Stimulated activated CD4-positive, alpha-beta T cell treated with anti-CD3 and anti-CD28 coated beads, Interleukin-2, amount 100 ng/mL, for 48 hours (primary cell): Measurements from ENCODE around the gene TSC1.

Experiments
- DNase-seq, 2 donors: peaks; one replicate each; pipeline ENCODE4 v3.0.0-alpha.2; 2020

Gene TSC1

GRCh38 chr9:132931178-132931735 is 13.2 kb downstream of the TSC1 start:
- no peak for DNase-seq

- DNase-seq = no peak
Observed at GRCh38 chr9:132927704-132928103, 16.7 kb downstream of the TSC1 start.

- DNase-seq = no peak
Observed at GRCh38 chr9:132923346-132923902, 21.0 kb downstream of the TSC1 start.

GRCh38 chr9:132919614-132920268 is 24.7 kb downstream of the TSC1 start:
- DNase-seq = no peak

- DNase-seq = no peak
Observed at GRCh38 chr9:132914924-132915323, 29.5 kb downstream of the TSC1 start.

- no peak for DNase-seq
Observed at GRCh38 chr9:132912131-132912530, 32.3 kb downstream of the TSC1 start.

GRCh38 chr9:132910376-132910775 is 34.0 kb downstream of the TSC1 start:
- no peak for DNase-seq

- DNase-seq = no peak
Observed at GRCh38 chr9:132909311-132909710, 35.1 kb downstream of the TSC1 start.

- no peak for DNase-seq
Observed at GRCh38 chr9:132908635-132909034, 35.8 kb downstream of the TSC1 start.

GRCh38 chr9:132905726-132906125 is 38.7 kb downstream of the TSC1 start:
- DNase-seq = no peak

GRCh38 chr9:132903574-132904492 is 40.6 kb downstream of the TSC1 start:
- DNase-seq = no peak

- peak; percentile 74 to 75 for DNase-seq
Observed at GRCh38 chr9:132901858-132902831, 42.3 kb downstream of the TSC1 start.

GRCh38 chr9:132898051-132898450 is 46.4 kb downstream of the TSC1 start:
- DNase-seq = no peak

- DNase-seq = no peak
Observed at GRCh38 chr9:132896906-132897305, 47.5 kb downstream of the TSC1 start.

- DNase-seq = no peak
Observed at GRCh38 chr9:132896264-132896663, 48.2 kb downstream of the TSC1 start.

- no peak for DNase-seq
Observed at GRCh38 chr9:132894862-132895835, 49.3 kb downstream of the TSC1 start.

- DNase-seq = no peak
Observed at GRCh38 chr9:132894346-132894745, 50.1 kb downstream of the TSC1 start.

- DNase-seq = no peak
Observed at GRCh38 chr9:132892400-132892799, 52.0 kb downstream of the TSC1 start.

- DNase-seq = no peak
Observed at GRCh38 chr9:132888151-132888550, 56.3 kb downstream of the TSC1 start.

GRCh38 chr9:132887181-132888120 is 57.0 kb downstream of the TSC1 start:
- DNase-seq = no peak
